GM12878 (cell line): ENCODE data around the gene TTC4. TPM values are rescaled to one million over a fixed set of nuclear protein-coding genes. Genes with fewer than 3 reads are reported as not detected.

Source experiments
- ATAC-seq: fragments of 200-7000 bp; cut with Tn5 transposase; 3 replicates; pipeline ENCODE4 v1.9.1; 2020; ENCODE audit warnings: mild to moderate bottlenecking, moderate library complexity
- BruUV-seq: library from RNA; stranded (reverse); fragments of 400-500 nt; replicated peaks from 2 replicates; lab custom pipeline; 2021; lab: Mats Ljungman, UMichigan
- CTCF ChIA-PET: fragments of 300-600 bp; sonication (Branson Sonifier 250); formaldehyde crosslinking; extraction: SDS; loops from one replicate; lab custom pipeline; 2021; ENCODE audit warnings: inconsistent platforms; lab: Yijun Ruan, JAX
- POLR2A ChIA-PET: fragments of 350-600 bp; formaldehyde crosslinking; extraction: SDS; loops from one replicate; lab custom pipeline; 2021; ENCODE audit warnings: inconsistent platforms; lab: Charles Lee
- RAD21 ChIA-PET: fragments of 300-600 bp; sonication (Branson Sonifier 250); formaldehyde crosslinking; loops from one replicate; lab custom pipeline; 2023; ENCODE audit warnings: antibody characterized with exemption; ENCODE audit not compliant: unreplicated experiment; lab: Charles Lee
- SMC1A ChIA-PET: fragments of 300-600 bp; sonication (Branson Sonifier 250); formaldehyde crosslinking; loops from one replicate; lab custom pipeline; 2023; ENCODE audit not compliant: unreplicated experiment, uncharacterized antibody; lab: Charles Lee
- DNase-seq: peaks from one replicate; pipeline ENCODE4 v3.0.0-alpha.2; 2011; ENCODE audit warnings: low read depth, low spot score
- FAIRE-seq: peaks from 3 replicates; lab custom pipeline; 2011; peaks lifted over from hg19 to GRCh38; lab: Jason Lieb, UNC
- H2AFZ ChIP-seq: 2 replicates; pipeline ENCODE4 v1.6.0; 2011; ENCODE audit warnings: low read depth, low read length, control low read depth; ENCODE audit not compliant: control insufficient read depth
- H3K27ac ChIP-seq: 2 replicates; pipeline ENCODE4 v1.5.1; 2011; ENCODE audit warnings: control low read depth; ENCODE audit not compliant: control insufficient read depth, insufficient read depth
- H3K27me3 ChIP-seq, 2 experiments: replicated peaks in 1 of 2; 2 replicates each; pipeline versions ENCODE4 v1.6.0 to v1.6.1; 2011; ENCODE audit warnings: low read length in 1 of 2; ENCODE audit not compliant: control insufficient read depth in 2 of 2, insufficient read depth in 2 of 2
- H3K36me3 ChIP-seq, 2 experiments: 2 replicates each; pipeline ENCODE4 v1.5.1; 2011; ENCODE audit warnings: low read length in 1 of 2; ENCODE audit not compliant: control insufficient read depth in 2 of 2, insufficient read depth in 2 of 2
- H3K4me1 ChIP-seq: 2 replicates; pipeline ENCODE4 v1.6.1; 2011; ENCODE audit warnings: mild to moderate bottlenecking, low read length, moderate library complexity, mixed read lengths; ENCODE audit not compliant: control insufficient read depth, insufficient read depth
- H3K4me2 ChIP-seq: 2 replicates; pipeline ENCODE4 v1.6.0; 2011; ENCODE audit warnings: control low read depth; ENCODE audit not compliant: control insufficient read depth, insufficient read depth
- H3K4me3 ChIP-seq: fragments of 200-600 bp; sonication (generic); 2 replicates; pipeline ENCODE4 v1.5.1; 2016
- H3K79me2 ChIP-seq: 2 replicates; pipeline ENCODE4 v1.6.0; 2011; ENCODE audit warnings: low read length; ENCODE audit not compliant: control insufficient read depth, insufficient read depth
- H3K9ac ChIP-seq: 2 replicates; pipeline ENCODE4 v1.8.0; 2011; ENCODE audit warnings: low read length, control low read depth, mixed read lengths; ENCODE audit not compliant: control insufficient read depth, insufficient read depth
- H3K9me3 ChIP-seq: replicated peaks from 3 replicates; pipeline ENCODE4 v1.5.1; 2011; ENCODE audit warnings: mild to moderate bottlenecking, low read length; ENCODE audit not compliant: control insufficient read depth, insufficient read depth
- H4K20me1 ChIP-seq: 2 replicates; pipeline ENCODE4 v1.6.0; 2011; ENCODE audit not compliant: control insufficient read depth, insufficient read depth
- ATF7 ChIP-seq: fragments of 450-650 bp; IDR thresholded peaks from 2 replicates; pipeline ENCODE4 v1.6.1; 2016; ENCODE audit warnings: low read depth, mild to moderate bottlenecking
- CBFB ChIP-seq: IDR thresholded peaks from 2 replicates; pipeline ENCODE4 v1.6.1; 2016; ENCODE audit warnings: antibody characterized with exemption, low read depth
- FOS ChIP-seq: IDR thresholded peaks from 3 replicates; pipeline ENCODE4 v1.6.1; 2011; ENCODE audit warnings: borderline replicate concordance; ENCODE audit not compliant: insufficient read length; ENCODE audit errors: extremely low read depth
- MAX ChIP-seq: IDR thresholded peaks from 2 replicates; pipeline ENCODE4 v1.6.1; 2012; ENCODE audit warnings: low read depth, low read length, improper control_type of control experiment
- MYB ChIP-seq: fragments of 150-350 bp; IDR thresholded peaks from 2 replicates; pipeline ENCODE4 v1.6.1; 2014; ENCODE audit warnings: mild to moderate bottlenecking, low read depth, low read length, borderline replicate concordance
- NR2C2 ChIP-seq: IDR thresholded peaks from 2 replicates; pipeline ENCODE4 v1.6.1; 2011; ENCODE audit warnings: borderline replicate concordance, low read depth; ENCODE audit not compliant: control insufficient read depth, insufficient read length
- NRF1 ChIP-seq: conservative IDR thresholded peaks from 2 replicates; pipeline ENCODE4 v1.6.1; 2011; ENCODE audit warnings: mild to moderate bottlenecking, low read depth, low read length, improper control_type of control experiment
- RB1 ChIP-seq: fragments of 450-650 bp; formaldehyde crosslinking; IDR thresholded peaks from 2 replicates; pipeline ENCODE4 v1.6.1; 2017; ENCODE audit warnings: mild to moderate bottlenecking, borderline replicate concordance
- SREBF1 ChIP-seq: IDR thresholded peaks from 2 replicates; pipeline ENCODE4 v1.6.1; 2012; ENCODE audit warnings: mild to moderate bottlenecking, low read length
- TAF1 ChIP-seq: IDR thresholded peaks from 2 replicates; pipeline ENCODE4 v1.6.1; 2011; ENCODE audit warnings: mild to moderate bottlenecking, low read depth, low read length, borderline replicate concordance
- TCF12 ChIP-seq: IDR thresholded peaks from 2 replicates; pipeline ENCODE4 v1.6.1; 2011; ENCODE audit warnings: low read depth, mild to moderate bottlenecking, low read length
- WRNIP1 ChIP-seq: IDR thresholded peaks from 2 replicates; pipeline ENCODE4 v1.6.1; 2011; ENCODE audit warnings: low read depth, low read length, improper control_type of control experiment, borderline replicate concordance
- YY1 ChIP-seq: IDR thresholded peaks from 2 replicates; pipeline ENCODE4 v1.6.1; 2011; ENCODE audit warnings: low read depth, mild to moderate bottlenecking, low read length
- ZNF274 ChIP-seq: IDR thresholded peaks from one replicate; pipeline ENCODE4 v1.8.0; 2011; ENCODE audit not compliant: insufficient read length, insufficient read depth
- ZZZ3 ChIP-seq: IDR thresholded peaks from 2 replicates; pipeline ENCODE4 v1.6.1; 2011; ENCODE audit warnings: low read depth; ENCODE audit not compliant: control insufficient read depth, insufficient read length
- WGBS: methylation state at CpG from one replicate; pipeline ENCODE4 v1.1.6; 2016; ENCODE audit warnings: low lambda C conversion rate; ENCODE audit not compliant: insufficient replicate concordance, insufficient coverage; ENCODE audit errors: missing lambda C conversion rate; 5-methylcytosine and 5-hydroxymethylcytosine counted together
- in situ Hi-C: fragments of 300-500 bp; cut with MboI; formaldehyde crosslinking; loops from 9 replicates; pipeline ENCODE4 v1.14.3; 2018; ENCODE audit warnings: mixed read lengths
- intact Hi-C: fragments of 100-400 bp; cut with micrococcal nuclease; formaldehyde crosslinking; loops from one replicate; pipeline ENCODE4 v1.14.2; 2022; ENCODE audit not compliant: unreplicated experiment
- polyA plus RNA-seq, 11 experiments: library from polyadenylated mRNA; depleted of rRNA in 4 of 11; unstranded in 6 of 11; stranded (reverse) in 5 of 11; fragments of >200 nt; fragmentation: Nextera tagmentation in 4 of 11; fragmentation: Illumina TruSeq in 1 of 11; extraction: Ambion mirVana in 4 of 11; extraction: Trizol in 1 of 11; gene quantifications; 1 replicate in 1 of 11; 2 replicates in 10 of 11; pipeline versions ENCODE4 v1.2.1 to v1.2.3, GENCODE V29; 2011 to 2016; ENCODE audit warnings: inconsistent platforms in 2 of 11, missing spikeins in 2 of 11, low read depth in 1 of 11
- total RNA-seq, 4 experiments: library from RNA; depleted of rRNA in 3 of 4; stranded (reverse); fragments of >200 nt in 3 of 4; fragmentation: Illumina TruSeq in 1 of 4; extraction: Trizol in 1 of 4; gene quantifications; 2 replicates each; pipeline versions ENCODE4 v1.2.1 to v1.2.3, GENCODE V29; 2013 to 2021
- TF ChIP-seq, protein P1 (sequence below): fragments of 450-650 bp; IDR thresholded peaks from 2 replicates; pipeline ENCODE4 v1.6.1; 2014; ENCODE audit warnings: mild to moderate bottlenecking
- TF ChIP-seq, protein P2 (sequence below): fragments of 450-650 bp; IDR thresholded peaks from 2 replicates; pipeline ENCODE4 v1.6.1; 2016; ENCODE audit warnings: mild to moderate bottlenecking

TTC4 gene
- total and polyA plus RNA-seq, 10 of the 15 experiments (the other 5 are each of a cell fraction or from before 2014, with no cell fraction given), result 23.4 to 50.5 (median 36.0) TPM

DNA sequence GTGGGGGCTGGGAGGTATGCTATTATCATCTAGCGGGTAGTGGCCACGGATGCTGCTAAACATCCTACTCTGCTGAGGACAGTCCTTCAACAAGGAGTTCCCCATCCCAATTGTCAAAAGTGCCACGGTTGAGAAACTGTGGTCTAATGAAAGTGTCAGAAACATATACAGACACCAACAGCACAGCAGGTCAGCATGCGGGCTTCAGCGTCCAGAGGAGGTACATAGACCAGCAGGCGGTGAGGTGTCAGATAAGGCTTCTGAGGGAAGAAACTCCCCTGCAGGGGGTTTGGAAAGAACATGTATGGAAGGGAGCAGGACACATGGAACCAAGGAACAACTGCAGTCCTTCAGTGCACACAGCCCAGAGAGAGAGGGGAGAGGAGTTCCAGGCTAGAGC is 4.8 kb upstream of the TTC4 start (continued):
- TF ChIP-seq, protein P1, sequence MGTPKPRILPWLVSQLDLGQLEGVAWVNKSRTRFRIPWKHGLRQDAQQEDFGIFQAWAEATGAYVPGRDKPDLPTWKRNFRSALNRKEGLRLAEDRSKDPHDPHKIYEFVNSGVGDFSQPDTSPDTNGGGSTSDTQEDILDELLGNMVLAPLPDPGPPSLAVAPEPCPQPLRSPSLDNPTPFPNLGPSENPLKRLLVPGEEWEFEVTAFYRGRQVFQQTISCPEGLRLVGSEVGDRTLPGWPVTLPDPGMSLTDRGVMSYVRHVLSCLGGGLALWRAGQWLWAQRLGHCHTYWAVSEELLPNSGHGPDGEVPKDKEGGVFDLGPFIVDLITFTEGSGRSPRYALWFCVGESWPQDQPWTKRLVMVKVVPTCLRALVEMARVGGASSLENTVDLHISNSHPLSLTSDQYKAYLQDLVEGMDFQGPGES, result no peak
- TF ChIP-seq, all 136 proteins: peak for 0

- RAD21 ChIA-PET, result no interaction called here
- SMC1A ChIA-PET, result no interaction called here
- intact Hi-C loops, result no loop called here
- Histone ChIP-seq H3K4me3 (no peak overlapping the region), H3K79me2 (peaks cover 9% of the 10 kb centered on the region), H3K27ac (no peak overlapping the region), H3K9me3 (no peaks in the 10 kb centered on the region), H2AFZ (no peak overlapping the region), H3K9ac (no peak overlapping the region), H3K27me3 (no peaks in the 10 kb centered on the region; a peak in 1 of 4 replicates), H3K36me3 (no peaks in the 10 kb centered on the region), H3K4me2 (no peak overlapping the region), H3K4me1 (no peaks in the 10 kb centered on the region), H4K20me1 (no peaks in the 10 kb centered on the region)
- CTCF ChIA-PET, result no interaction called here
- ATAC-seq (no peak), DNase-seq (no peak), FAIRE-seq (no peak)
- POLR2A ChIA-PET, result no interaction called here
- 56% methylated on average over 10 of the region's 10 CpGs for WGBS
- BruUV-seq, result no TSS peak
- in situ Hi-C loops, result no loop called here
- no peak for TF ChIP-seq TAF1
- TF ChIP-seq MAX, result no peak
- no peak for TF ChIP-seq ATF7
- no peak for TF ChIP-seq ZNF274
- TF ChIP-seq MYB, result no peak
- TF ChIP-seq WRNIP1, result no peak
- no peak for TF ChIP-seq YY1
- no peak for TF ChIP-seq SREBF1
- no peak for TF ChIP-seq TCF12
- TF ChIP-seq CBFB, result no peak
- TF ChIP-seq, protein P2, sequence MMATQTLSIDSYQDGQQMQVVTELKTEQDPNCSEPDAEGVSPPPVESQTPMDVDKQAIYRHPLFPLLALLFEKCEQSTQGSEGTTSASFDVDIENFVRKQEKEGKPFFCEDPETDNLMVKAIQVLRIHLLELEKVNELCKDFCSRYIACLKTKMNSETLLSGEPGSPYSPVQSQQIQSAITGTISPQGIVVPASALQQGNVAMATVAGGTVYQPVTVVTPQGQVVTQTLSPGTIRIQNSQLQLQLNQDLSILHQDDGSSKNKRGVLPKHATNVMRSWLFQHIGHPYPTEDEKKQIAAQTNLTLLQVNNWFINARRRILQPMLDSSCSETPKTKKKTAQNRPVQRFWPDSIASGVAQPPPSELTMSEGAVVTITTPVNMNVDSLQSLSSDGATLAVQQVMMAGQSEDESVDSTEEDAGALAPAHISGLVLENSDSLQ, result no peak
- TF ChIP-seq RB1, result no peak
- no peak for TF ChIP-seq NR2C2
- no peak for TF ChIP-seq NRF1
- no peak for TF ChIP-seq FOS
- no peak for TF ChIP-seq ZZZ3
Observed at GRCh38 chr1:54711536-54711935, 4.1 kb upstream of the TTC4 start.
